ENCODE data around the gene CLINT1.

Gene CLINT1

DNA sequence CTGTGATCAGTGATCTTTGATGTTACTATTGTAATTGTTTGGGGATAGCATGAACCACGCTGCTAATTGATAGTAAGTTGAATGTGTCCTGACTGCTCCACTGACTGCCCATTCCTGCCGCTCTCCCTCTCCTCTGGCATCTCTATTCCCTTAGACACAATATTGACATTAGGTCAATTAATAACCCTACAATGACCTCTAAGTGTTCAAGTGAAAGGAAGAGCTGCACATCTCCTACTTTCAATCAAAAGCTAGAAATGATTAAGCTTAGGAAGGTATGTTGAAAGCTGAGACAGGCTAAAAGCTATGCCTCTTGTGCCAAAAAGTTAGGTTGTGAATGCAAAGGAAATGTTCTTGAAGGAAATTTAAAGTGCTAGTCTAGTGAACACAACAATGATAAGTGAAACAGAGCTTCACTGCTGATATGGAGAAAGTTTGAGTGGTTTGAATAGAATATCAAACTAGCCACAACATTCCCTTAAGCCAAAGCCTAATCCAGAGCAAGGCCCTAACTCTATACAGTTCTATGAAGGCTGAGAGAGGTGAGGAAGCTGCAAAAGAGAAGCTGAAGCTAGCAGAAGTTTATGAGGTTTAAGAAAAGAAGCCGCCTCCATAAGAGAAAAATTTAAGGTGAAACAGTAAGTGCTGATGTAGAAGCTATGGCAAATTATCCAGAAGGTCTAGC is 12.9 kb downstream of the CLINT1 start:
- TF ChIP-seq, protein P1, sequence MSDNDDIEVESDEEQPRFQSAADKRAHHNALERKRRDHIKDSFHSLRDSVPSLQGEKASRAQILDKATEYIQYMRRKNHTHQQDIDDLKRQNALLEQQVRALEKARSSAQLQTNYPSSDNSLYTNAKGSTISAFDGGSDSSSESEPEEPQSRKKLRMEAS (IDR thresholded peaks at IDR 0.05) = no peak
- TF ChIP-seq FOXM1 (IDR thresholded peaks at IDR 0.05; ENCODE audit: borderline replicate concordance, low read depth) (no peak), CEBPB (IDR thresholded peaks at IDR 0.05) (no peak), TEAD4 (IDR thresholded peaks at IDR 0.05) (no peak), ZBTB7A (IDR thresholded peaks at IDR 0.05; ENCODE audit: low read depth) (no peak), YY1 (IDR thresholded peaks at IDR 0.05; ENCODE audit: low read depth) (no peak)

DNA sequence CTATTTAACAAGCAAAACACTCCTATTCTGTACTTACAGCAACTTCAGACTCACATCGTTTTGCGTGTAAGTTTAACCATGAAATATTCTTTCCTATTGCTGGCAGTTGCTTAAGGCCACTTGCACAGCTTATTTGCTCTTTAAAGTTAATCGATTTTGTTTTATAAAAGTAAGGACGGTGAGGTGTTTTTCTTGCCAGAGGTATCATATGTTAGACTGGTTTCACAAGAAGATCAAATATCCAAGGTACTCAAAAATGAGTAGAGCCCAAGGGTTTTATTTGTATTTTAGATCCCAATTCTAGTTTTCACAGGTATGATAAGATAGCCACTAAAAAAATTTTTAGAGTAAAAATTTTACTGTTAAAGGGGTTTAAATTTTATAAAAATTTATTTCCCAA is 16.2 kb downstream of the CLINT1 start:
- TF ChIP-seq CEBPB (IDR thresholded peaks at IDR 0.05) (no peak), CREB1 (IDR thresholded peaks at IDR 0.05; ENCODE audit: low read depth) (no peak), EP300 (IDR thresholded peaks at IDR 0.05; ENCODE audit: borderline replicate concordance) (no peak), YY1 (IDR thresholded peaks at IDR 0.05; ENCODE audit: low read depth) (no peak), TEAD4 (IDR thresholded peaks at IDR 0.05) (no peak), TCF12 (IDR thresholded peaks at IDR 0.05; ENCODE audit: low read depth) (no peak), FOXM1 (IDR thresholded peaks at IDR 0.05; ENCODE audit: borderline replicate concordance, low read depth) (no peak), EGR1 (IDR thresholded peaks at IDR 0.05) (no peak), TAF1 (IDR thresholded peaks at IDR 0.05; ENCODE audit: low read depth) (no peak), RAD21 (IDR thresholded peaks at IDR 0.05; ENCODE audit: low read depth) (no peak), NFIC (IDR thresholded peaks at IDR 0.05) (no peak), ZBTB7A (IDR thresholded peaks at IDR 0.05; ENCODE audit: low read depth) (no peak)
- TF ChIP-seq, protein P2, sequence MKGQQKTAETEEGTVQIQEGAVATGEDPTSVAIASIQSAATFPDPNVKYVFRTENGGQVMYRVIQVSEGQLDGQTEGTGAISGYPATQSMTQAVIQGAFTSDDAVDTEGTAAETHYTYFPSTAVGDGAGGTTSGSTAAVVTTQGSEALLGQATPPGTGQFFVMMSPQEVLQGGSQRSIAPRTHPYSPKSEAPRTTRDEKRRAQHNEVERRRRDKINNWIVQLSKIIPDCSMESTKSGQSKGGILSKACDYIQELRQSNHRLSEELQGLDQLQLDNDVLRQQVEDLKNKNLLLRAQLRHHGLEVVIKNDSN (IDR thresholded peaks at IDR 0.05) = no peak
- TF ChIP-seq, protein P3, sequence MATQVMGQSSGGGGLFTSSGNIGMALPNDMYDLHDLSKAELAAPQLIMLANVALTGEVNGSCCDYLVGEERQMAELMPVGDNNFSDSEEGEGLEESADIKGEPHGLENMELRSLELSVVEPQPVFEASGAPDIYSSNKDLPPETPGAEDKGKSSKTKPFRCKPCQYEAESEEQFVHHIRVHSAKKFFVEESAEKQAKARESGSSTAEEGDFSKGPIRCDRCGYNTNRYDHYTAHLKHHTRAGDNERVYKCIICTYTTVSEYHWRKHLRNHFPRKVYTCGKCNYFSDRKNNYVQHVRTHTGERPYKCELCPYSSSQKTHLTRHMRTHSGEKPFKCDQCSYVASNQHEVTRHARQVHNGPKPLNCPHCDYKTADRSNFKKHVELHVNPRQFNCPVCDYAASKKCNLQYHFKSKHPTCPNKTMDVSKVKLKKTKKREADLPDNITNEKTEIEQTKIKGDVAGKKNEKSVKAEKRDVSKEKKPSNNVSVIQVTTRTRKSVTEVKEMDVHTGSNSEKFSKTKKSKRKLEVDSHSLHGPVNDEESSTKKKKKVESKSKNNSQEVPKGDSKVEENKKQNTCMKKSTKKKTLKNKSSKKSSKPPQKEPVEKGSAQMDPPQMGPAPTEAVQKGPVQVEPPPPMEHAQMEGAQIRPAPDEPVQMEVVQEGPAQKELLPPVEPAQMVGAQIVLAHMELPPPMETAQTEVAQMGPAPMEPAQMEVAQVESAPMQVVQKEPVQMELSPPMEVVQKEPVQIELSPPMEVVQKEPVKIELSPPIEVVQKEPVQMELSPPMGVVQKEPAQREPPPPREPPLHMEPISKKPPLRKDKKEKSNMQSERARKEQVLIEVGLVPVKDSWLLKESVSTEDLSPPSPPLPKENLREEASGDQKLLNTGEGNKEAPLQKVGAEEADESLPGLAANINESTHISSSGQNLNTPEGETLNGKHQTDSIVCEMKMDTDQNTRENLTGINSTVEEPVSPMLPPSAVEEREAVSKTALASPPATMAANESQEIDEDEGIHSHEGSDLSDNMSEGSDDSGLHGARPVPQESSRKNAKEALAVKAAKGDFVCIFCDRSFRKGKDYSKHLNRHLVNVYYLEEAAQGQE (IDR thresholded peaks at IDR 0.05; ENCODE audit: low read depth) = no peak
- TF ChIP-seq, protein P1 (IDR thresholded peaks at IDR 0.05) = no peak

DNA sequence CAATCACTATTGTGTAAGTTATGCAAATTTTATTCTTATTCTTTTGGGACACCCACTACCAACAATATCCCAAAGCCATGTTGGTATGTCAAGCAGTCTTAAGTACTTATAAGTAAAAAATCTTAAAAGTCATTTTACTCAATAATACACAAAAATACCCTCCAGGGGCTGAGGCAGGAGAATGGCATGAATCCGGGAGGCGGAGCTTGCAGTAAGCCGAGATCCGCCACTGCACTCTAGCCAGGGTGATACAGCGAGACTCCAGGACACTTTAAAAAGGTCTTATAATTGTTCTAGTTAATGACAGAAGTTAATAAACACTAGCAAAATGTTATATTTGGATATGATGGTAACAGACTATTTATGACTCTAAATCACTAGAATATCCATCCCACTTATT is 16.8 kb downstream of the CLINT1 start:
- no peak for TF ChIP-seq TEAD4 (IDR thresholded peaks at IDR 0.05)
- no peak for TF ChIP-seq ZBTB7A (IDR thresholded peaks at IDR 0.05; ENCODE audit: low read depth)
- no peak for TF ChIP-seq EP300 (IDR thresholded peaks at IDR 0.05; ENCODE audit: borderline replicate concordance)
- TF ChIP-seq, protein P2 (IDR thresholded peaks at IDR 0.05) = no peak
- TF ChIP-seq, protein P1 (IDR thresholded peaks at IDR 0.05) = no peak
- no peak for TF ChIP-seq CEBPB (IDR thresholded peaks at IDR 0.05)
- TF ChIP-seq NFIC (IDR thresholded peaks at IDR 0.05) = no peak
- TF ChIP-seq, protein P3 (IDR thresholded peaks at IDR 0.05; ENCODE audit: low read depth) = no peak
- TF ChIP-seq FOXM1 (IDR thresholded peaks at IDR 0.05; ENCODE audit: borderline replicate concordance, low read depth) = no peak
- TF ChIP-seq YY1 (IDR thresholded peaks at IDR 0.05; ENCODE audit: low read depth) = no peak
- no peak for TF ChIP-seq TAF1 (IDR thresholded peaks at IDR 0.05; ENCODE audit: low read depth)
- no peak for TF ChIP-seq RAD21 (IDR thresholded peaks at IDR 0.05; ENCODE audit: low read depth)
- no peak for TF ChIP-seq EGR1 (IDR thresholded peaks at IDR 0.05)
- TF ChIP-seq CREB1 (IDR thresholded peaks at IDR 0.05; ENCODE audit: low read depth) = no peak
- TF ChIP-seq TCF12 (IDR thresholded peaks at IDR 0.05; ENCODE audit: low read depth) = no peak

DNA sequence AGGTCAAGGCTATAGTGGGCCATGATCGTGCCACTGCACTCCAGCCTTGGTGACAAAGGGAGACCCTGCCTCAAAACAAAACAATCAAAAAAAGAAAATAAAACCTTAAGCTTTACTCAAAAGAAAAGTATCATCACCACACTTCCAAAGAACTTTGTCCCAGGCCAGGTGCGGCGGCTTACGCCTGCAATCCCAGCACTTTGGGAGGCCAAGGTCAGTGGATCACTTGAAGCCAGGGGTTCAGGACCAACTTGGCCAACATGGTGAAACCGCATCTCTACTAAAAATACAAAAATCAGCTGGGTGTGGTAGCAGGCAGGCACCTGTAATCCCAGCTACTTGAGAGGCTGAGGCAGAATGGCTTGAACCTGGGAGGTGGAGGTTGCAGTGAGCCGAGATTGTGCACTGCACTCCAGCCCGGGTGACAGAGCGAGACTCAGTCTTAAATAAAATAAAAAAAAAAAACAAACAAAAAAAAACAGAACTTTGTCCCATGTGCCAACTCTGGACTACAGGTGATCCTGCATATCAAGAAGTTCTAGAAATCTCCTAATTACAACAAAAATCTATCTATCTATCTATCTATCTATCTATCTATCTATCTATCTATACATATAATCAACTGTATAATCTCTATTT is 19.7 kb downstream of the CLINT1 start:
- TF ChIP-seq TAF1 (IDR thresholded peaks at IDR 0.05; ENCODE audit: low read depth) = no peak
- no peak for TF ChIP-seq EP300 (IDR thresholded peaks at IDR 0.05; ENCODE audit: borderline replicate concordance)
- no peak for TF ChIP-seq RAD21 (IDR thresholded peaks at IDR 0.05; ENCODE audit: low read depth)
- TF ChIP-seq, protein P3 (IDR thresholded peaks at IDR 0.05; ENCODE audit: low read depth) = no peak
- TF ChIP-seq, protein P2 (IDR thresholded peaks at IDR 0.05) = no peak
- no peak for TF ChIP-seq EGR1 (IDR thresholded peaks at IDR 0.05)
- no peak for TF ChIP-seq NFIC (IDR thresholded peaks at IDR 0.05)
